WTC11 (cell line): Measurements from ENCODE around the gene PLXNA2.

Source experiments
- CTCF ChIP-seq: fragments of 200-600 bp; IDR thresholded peaks from 2 replicates; pipeline ENCODE4 v1.8.0; 2022; ENCODE audit warnings: antibody characterized with exemption
- E2F1 ChIP-seq: sonication (generic); formaldehyde crosslinking; IDR thresholded peaks from 2 replicates; pipeline ENCODE4 v1.8.0; 2022; ENCODE audit warnings: mild to moderate bottlenecking, missing genetic modification reagents
- NFATC4 ChIP-seq: fragments of 250-450 bp; sonication (Bioruptor Pico); IDR thresholded peaks from 2 replicates; pipeline ENCODE4 v1.9.0; 2021; ENCODE audit warnings: mild to moderate bottlenecking
- NR3C1 ChIP-seq: sonication (generic); formaldehyde crosslinking; conservative IDR thresholded peaks from 2 replicates; pipeline ENCODE4 v1.8.1; 2023; ENCODE audit warnings: low read depth, mild to moderate bottlenecking, missing genetic modification reagents
- PRRX2 ChIP-seq: fragments of 250-450 bp; sonication (Bioruptor Pico); IDR thresholded peaks from 2 replicates; pipeline ENCODE4 v1.8.0; 2021; ENCODE audit warnings: mild to moderate bottlenecking
- RELA ChIP-seq: sonication (generic); formaldehyde crosslinking; IDR thresholded peaks from 2 replicates; pipeline ENCODE4 v1.8.1; 2022; ENCODE audit warnings: missing genetic modification reagents, mild to moderate bottlenecking, borderline replicate concordance
- TCF7 ChIP-seq: sonication (generic); formaldehyde crosslinking; IDR thresholded peaks from 2 replicates; pipeline ENCODE4 v1.8.0; 2022; ENCODE audit warnings: mild to moderate bottlenecking, low read depth, missing genetic modification reagents, moderate library complexity
- ZNF532 ChIP-seq: fragments of 250-450 bp; sonication (Bioruptor Pico); IDR thresholded peaks from 2 replicates; pipeline ENCODE4 v1.9.0; 2021; ENCODE audit warnings: mild to moderate bottlenecking, borderline replicate concordance
- ZNF671 ChIP-seq: fragments of 250-450 bp; sonication (Bioruptor Pico); IDR thresholded peaks from 2 replicates; pipeline ENCODE4 v1.8.0; 2021; ENCODE audit warnings: mild to moderate bottlenecking

- TF ChIP-seq E2F1 (CRISPR knock-in tag) (no peak), CTCF (no peak), TCF7 (CRISPR knock-in tag) (no peak), ZNF532 (no peak), RELA (CRISPR knock-in tag) (no peak), NR3C1 (CRISPR knock-in tag) (no peak), NFATC4 (CRISPR knock-in tag) (no peak), PRRX2 (CRISPR knock-in tag) (no peak), ZNF671 (CRISPR knock-in tag) (no peak)
Measured at GRCh38 chr1:208090388-208091301, 153.5 kb downstream of the PLXNA2 start.
